ENCODE results near the gene DNAH14. TPM values are rescaled to one million over a fixed set of nuclear protein-coding genes. Genes with fewer than 3 reads are reported as not detected.
"Not testable (repeated sequence)": the region's sequence is repeated elsewhere in the genome, so short reads cannot be mapped to it uniquely, and the experiment has no call there.

DNAH14 gene
- total RNA-seq (2014; rRNA removed; shearing (Covaris generic)): not detected in 2 replicates

DNA sequence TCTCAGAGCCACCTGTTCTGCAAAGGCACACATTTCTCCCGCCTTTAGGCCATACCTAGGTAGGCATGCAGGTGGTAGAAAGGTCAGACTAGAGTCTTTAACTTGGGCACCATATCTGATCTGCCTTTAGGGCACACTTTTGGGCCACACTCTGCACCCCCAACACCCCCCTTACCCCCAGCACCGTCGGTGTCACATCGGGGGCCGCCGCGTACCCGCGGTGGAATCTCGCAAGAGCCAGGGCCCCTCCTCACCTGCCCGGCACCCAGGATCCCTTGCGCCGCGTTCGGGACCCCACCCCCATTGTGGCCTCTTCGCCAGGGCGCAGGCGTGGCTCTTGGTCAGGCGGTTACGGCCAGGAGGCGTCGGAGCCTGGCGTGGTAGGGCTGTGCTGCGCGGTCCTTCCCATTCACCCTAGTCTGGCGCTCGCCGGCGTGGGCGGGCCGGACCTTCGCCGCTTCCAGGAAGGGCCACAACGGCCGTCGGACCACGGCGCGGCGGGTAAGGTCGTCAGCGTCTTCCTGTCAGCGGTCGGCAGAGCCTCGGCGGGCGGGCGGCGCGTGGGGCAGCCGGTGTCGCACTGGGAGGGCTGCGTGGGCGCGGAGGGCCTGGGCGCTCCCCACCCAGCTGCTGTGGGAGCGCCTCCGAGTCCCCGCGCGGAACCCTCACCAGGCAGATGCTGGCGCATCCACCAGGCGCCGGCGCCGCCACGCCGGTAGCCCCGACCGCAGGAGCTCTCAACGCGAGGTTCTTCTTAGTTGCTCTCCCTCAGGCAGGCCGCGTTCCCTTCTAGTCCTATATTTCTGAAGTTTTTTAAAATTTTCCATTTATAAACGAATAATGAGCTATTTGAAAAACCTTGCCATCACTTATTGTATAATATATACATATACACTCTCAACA, at the start of gene DNAH14:
TSS of gene DNAH14 (plus strand) at position 341 of the 903 bp plus-strand sequence. CDS start 23,028 bp downstream, outside the sequence.
- no peak for DNase-seq (ENCODE audit: low read depth)

DNA sequence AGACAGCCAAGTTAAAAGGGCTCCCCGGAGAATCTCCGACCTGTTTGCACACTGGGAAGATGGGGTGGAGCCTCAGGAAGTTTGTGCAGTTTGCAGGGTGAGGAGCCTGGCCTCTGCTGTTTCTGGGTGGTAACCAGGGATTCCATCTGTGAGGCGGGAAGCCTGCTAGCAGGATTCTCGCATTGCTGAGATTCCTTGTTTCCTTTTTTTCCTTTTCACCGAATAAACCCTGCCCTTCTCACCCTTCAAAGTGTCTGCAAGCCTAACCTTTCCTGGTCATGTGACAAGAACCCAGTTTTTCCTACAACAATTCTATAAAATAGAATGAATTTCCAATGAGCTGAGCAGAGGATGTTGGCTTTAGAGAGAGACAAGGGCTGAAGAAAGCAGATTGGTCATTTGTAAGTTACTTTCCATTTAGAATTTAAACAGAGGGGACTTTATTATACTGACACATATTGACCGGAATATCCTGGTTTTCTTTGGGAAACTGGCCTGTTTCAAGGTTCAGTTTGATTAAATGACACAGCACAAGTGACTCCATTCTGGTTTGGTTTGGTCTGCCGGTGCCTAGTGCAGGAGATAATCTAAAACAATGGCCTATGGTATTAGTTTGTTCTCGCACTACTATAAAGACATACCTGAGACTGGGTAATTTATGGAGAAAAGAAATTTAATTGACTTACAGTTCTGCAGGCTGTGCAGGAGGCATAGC, 48.7 kb upstream of the DNAH14 start:
- no peak for DNase-seq (ENCODE audit: low read depth)

DNA sequence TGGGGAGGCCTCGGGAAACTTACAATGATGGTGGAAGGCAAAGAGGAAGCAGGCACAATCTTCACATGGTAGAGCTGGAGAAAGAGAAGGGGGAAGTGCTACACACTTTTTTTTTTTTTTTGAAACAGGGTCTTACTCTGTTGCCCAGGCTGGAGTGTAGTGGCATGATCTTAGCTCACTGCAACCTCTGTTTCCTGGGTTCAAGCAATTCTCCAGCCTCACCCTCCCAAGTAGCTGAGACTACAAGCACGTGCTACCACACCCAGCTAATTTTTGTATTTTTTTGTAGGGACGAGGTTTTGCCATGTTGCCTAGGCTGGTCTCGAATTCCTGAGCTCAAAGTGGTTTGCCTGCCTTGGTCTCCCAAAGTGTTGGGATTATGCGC, 48.2 kb upstream of the DNAH14 start:
- DNase-seq (ENCODE audit: low read depth): not testable (repeated sequence)

DNA sequence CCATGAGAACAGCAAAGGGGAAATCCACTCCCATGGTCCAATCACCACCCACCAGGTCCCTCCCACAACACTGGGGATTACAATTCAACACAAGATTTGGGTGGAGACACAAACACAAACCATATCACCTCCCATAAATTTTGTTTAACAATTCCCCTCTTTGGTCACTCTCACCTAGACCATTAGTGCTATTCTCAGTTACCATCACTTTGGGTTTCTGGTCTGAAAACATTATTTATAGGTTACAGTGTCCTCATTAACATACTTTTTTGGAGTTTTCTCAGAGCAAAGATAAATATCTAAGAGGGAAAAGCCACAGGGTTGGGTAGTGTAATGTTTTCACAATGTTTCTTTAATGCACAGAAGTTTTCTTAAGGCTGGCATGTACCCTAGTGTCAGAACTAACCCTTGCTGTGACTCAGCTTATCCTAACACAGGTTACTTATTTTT, 47.7 kb upstream of the DNAH14 start:
- DNase-seq (ENCODE audit: low read depth): peak; percentile 28

DNA sequence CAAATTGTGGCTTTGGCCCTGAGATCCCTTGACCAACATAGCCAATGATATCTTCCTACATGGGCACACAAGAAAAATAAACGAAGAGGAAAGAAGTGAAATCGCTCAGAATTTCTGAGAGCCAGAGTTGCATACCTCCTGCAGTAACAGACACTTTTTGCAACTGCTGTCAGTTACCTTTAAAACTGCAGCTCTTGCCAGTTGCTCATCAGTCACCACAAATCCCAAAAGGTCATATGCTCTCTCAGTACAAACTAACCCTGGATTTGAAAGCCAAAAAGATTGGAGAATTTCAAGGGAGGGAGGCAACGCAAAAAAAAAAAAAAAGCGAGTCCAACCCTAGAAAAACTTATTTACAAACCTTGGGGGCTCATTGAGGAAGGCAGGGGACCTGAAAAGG, 47.2 kb upstream of the DNAH14 start:
- no peak for DNase-seq (ENCODE audit: low read depth)

DNA sequence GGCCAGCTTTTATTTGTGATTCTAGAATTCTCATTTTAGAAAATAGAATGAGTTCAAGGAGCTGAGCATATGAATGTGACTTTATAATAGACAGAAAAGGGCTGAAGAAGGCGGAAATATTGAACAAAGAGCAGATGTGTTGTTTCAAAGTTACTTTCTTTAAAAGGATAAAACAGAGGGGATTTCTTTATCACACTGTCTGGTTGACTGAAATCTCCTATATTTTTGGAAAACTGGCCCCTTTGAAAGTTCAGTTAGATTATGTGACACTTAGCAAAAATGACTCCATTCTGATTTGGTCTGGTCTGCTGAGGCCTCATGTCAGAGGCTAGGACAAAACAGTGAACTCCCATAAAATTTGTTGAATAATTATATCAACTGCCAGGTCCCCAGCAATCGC, 46.4 kb upstream of the DNAH14 start:
- DNase-seq (ENCODE audit: low read depth): no peak

DNA sequence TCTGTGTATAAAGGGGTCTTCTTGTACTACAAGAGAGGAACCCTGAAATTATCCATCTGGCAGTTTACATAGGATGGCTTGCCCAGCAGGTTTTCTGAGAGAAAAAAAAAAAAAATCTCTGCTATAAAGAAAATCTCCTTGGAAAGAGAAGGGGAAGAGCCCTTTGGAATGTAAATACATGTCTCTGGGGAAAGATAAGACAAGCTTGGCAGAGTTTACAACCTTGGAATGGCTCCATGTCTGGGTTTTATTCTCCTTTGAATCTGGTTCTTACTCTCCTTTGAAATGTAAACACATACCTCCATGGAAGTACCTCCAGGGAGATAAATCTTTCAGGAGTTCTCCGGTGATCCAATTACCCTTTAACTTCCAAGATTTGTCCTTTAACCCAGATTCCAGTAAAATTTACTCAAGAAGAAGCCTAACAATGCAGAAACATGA, 45.1 kb upstream of the DNAH14 start:
- DNase-seq (ENCODE audit: low read depth): peak; percentile 82

DNA sequence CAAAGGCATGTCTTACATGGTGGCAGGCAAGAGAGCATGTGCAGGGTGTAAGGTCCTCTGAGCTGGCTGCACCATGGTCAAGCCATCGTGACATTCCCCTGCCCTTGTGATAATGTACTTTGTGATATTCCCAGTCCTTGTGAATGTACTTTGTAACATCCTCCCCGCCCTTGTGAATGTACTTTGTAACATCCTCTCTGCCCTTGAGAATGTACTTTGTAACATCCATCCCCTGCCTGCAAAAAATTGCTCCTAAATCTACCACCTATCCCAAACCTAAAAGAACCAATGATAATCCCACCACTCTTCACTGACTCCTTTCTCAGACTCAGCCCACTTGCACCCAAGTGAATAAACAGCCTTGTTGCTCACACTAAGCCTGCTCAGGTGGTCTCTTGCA, 44.1 kb upstream of the DNAH14 start:
- DNase-seq (ENCODE audit: low read depth): not testable (repeated sequence)

DNA sequence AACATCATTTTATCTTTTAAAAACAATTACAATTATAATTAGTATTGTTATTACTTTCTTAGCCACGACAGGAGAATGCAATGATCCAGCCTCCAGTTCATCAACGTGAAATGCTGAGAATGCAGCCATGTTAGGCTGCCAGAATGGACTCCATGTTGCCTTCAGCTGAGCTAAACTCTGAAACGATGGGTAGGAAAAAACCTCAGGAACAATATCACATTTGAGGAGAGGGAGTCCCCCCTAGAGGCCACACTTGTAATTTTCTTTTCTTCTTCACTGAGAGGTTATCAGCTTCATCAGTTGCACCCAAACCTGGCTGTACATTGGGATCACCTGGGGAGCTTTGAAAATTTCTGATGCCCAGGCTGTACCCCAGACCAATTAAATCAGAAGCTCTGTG, 34.6 kb upstream of the DNAH14 start:
- DNase-seq (ENCODE audit: low read depth): peak; percentile 45

DNA sequence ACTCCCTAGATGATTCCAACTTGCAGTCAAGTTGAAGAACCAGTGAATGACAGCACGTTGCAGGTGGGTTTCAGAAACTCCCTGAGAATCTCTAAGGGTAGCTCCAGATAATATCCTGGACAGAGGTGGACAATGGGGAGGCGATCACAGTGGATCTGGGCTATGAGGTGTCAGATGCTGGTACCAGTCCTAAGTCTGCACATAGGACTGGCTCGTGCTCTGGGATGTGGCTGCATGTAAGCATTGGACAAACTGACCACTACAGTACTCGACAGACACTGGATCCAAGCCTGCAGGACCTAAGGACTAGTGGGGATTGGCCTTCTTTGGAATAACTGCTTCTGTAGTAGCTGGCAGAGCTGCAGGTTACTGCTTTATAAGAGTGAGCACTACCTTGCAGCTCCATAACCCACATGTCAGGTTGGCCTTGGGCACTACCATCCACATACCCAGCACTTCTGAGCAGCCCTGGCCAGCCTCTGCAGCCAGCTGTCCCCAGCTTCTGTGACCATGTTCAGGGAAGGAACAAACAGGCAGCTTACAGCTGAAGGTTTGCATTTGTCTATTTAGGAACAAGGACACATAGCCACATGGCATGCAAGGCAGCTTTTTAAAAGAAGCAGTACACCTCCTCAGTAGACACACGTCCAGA, 33.2 kb upstream of the DNAH14 start:
- no peak for DNase-seq (ENCODE audit: low read depth)

DNA sequence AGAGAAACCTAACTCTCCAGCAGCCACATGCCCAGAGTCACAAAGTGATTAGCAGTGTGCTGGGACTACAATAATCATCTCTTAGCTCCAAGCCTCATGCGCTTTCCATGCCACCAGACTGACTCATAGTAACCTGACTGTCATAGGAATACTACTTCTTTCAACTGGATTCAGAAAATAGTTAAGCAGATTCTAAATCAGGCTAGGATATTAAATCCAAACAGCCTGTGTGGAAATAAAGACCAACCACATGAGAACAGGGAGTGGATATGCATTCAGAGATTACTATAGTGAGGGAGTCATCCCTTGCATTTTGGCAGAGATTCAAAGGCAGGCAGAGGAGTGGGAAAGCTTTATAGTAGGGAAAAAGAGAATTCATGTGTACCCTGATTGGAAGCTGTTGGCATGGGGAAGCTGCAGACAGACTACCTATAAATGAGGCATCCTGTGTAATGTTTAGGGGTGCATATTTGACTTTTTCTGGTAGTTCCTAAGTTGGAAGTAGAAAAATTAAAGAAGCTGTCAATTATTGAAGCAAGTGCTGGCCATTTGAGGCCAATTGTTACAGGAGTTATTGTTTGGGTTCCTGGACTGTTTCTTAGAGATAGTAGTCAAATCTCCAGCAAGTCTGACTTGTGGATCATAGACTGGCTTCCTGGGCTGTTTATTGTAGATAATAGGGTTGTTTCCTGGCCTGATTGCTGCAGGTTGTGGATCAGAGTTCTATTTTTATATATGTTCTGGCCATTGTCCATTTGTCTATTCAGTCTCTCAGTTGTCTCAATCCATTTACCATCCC, 31.7 kb upstream of the DNAH14 start:
- no peak for DNase-seq (ENCODE audit: low read depth)

DNA sequence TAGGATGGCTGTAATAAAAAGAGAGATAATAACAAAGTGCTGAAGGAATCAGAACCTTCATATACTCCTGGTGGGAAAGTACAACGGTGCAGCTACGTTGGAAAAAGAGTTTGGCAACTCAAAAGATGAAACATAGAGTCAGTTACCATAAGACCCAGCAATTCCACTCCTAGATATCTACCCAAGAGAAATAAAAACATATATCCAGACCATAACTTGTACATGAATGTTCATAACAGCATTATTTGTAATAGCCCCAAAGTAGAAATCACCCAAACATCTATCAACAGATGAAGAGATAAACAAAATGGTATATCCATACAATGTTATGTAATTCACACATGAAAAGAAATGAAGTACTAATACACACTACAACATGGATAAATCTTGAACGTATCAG, 30.5 kb upstream of the DNAH14 start:
- DNase-seq (ENCODE audit: low read depth): no peak

DNA sequence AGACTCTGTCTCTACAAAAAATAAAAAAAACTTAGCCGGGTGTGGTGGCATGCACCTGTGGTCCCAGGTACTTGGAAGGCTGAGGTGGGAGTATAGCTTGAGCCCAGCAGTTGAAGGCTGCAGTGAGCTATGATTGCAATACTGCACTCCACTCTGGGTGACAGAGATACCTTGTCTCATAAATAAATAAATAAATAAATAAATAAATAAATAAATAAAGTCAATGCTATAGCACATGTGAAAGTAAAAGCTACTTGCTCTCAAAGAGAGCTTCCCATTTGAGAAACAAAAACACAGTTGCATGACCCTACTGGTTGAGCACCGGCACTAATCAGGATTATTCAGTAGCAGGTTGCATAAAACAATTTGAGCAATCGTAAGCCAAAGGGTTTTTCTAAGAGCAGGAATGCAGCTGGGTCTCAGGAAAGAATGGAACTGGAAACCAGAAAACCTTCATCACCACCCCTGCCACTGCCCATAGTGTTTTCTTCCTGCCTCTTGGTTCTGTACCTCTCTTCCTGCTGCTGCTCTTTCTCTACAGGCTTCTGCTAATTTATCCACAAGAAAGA, 29.3 kb upstream of the DNAH14 start:
- no peak for DNase-seq (ENCODE audit: low read depth)

DNA sequence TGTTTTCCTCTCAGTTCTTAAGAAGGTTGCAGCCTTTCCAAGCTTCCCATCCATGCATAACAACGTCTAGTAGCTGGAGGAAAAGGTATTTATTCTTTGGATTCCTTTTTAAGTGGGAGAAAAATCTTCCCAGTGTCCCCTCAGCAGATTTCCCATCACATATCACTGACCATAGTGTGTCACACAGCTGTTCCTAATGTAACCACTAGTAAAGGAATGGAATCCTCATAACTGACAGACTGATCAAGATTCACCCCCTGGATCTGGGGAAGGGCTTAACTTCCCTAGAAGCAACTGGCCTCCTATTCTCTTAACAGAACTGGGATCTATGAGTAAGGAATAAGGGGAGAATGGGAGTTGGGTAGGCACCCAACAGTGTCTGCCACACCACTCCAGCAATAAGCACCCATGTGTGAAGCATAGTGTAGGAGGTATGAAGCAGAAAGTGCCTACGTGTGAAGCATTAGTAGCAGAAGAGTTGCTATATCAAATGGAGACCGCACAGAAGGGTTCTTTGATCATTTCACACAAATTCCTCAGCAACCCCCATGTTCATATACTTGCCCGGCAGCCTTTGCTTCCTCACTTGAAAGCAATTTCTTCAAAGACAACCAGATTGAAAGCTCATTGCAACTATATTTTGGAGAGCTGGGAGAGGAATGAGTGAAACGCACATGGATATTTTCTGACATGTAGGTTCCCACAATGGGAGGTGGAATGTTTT, 28.2 kb upstream of the DNAH14 start:
- no peak for DNase-seq (ENCODE audit: low read depth)

DNA sequence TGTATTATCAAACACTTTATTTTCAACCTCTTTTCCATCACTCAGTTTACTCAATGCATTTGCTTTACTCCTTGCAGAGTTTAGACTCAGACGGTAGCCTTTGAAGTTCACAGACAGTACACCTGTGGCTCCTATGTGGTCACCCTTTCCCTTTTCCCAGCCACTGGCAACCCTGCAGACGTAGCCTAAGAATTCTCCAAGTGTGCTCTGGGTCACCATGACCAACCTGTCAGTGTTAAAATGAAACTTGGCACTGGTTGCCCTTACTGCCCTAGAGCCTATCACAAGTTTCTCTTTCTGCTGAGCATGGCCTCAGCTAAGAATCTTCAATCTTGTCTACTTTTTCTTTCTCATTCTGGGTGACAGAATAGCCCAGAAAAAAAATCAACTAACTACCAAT, 25.5 kb upstream of the DNAH14 start:
- no peak for DNase-seq (ENCODE audit: low read depth)

DNA sequence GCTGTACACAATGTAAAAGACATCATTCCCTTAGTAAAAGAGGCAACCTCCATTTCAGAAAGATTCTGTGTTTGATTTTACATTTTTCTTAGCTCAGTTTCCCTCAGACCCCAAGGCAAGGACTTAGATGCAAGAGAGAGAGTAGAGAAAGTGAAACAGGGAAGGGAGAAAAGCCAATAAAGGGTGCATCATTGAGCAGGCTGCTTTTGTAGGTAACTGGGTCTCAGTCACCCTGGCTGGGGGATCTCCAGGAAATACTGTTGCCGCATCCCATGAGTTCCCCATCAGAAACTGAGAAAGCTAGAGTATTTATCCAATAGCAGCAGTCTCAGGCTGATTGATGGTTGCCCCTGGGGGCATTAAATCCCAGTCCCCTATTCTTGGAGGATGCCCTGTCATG, 23.1 kb upstream of the DNAH14 start:
- no peak for DNase-seq (ENCODE audit: low read depth)

DNA sequence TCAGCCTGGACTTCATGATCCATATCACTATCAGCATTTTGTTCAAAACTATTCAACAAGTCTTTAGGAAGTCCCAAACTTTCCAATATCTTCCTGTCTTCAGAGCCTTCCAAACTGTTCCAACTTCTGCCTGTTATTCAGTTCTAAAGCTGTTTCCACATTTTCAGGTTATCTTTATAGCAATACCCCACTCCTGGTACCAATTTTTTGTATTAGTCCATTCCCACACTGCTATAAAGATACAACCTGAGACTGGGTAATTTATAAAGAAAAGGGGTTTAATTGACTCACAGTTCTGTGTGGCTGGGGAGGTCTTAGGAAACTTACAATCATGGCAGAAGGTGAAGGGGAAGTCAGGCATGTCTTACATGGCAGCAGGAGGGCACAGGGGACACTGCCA, 18.3 kb upstream of the DNAH14 start:
- no peak for DNase-seq (ENCODE audit: low read depth)

DNA sequence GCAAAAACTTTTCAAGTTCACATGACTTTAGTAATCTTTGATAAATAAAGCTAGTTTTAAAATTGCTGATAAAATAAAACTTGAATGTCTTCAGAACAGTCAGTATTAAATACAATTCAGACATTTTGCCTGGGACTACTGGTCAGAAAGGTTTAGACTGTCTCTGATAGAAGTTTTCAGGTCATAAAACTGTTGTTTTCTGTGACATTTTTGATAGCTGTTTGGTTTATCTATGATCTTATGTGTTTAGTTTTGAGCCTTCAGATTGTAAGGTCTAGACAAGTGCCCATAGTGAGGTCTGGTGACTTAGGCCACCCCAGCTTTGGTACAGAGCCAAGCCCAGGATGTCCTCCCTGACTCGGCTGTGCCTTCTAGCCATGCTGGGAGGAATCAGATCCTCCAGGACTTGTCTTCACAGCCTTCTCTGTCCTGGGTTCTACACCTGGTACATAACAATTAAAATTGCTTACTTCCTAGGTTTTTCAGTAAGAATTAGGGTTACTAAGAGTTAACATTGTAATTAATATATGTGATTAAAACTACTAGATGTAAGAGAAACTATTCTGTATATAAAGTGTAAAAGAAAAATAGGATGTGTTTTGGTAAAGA, 15.1 kb upstream of the DNAH14 start:
- DNase-seq (ENCODE audit: low read depth): no peak

DNA sequence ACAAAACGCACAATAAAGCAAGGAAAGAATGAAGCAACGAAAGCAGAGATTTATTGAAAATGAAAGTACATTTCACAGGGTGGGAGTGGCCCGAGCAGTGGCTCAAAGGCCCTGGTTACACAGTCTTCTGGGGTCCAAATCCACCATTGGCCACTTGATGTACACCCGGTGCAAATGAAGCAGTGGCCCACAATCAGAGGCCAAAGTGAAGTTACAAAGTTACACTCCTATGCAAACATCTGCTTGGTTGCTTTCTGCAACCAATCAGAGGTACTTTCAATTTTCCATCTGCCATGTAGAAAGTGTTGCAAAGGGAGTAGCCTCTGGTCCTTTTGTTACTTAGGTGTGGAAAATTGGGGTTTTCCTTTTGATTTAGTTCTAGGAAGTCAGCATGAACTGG, 10.0 kb upstream of the DNAH14 start:
- DNase-seq (ENCODE audit: low read depth): no peak

DNA sequence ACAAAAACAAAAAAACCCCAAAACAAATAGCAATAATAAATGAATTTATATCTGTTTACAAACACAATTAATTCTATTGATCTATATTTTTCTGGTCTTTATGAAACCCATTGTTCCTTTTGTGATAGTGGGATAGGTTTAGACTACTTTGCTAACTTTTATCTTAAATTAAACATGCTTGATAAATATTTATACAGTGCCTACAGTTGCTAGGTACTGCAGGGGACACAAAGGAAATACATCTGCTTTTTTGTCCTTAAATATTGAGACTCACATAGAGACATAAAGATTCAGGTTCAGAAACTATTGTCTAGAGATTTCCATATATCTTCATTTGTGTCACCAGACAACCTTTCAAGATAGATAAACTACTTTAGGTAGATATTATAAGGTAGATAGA, 8.5 kb upstream of the DNAH14 start:
- no peak for DNase-seq (ENCODE audit: low read depth)

Data from M059J (cell line).